HEK293 (cell line): ENCODE data around the gene GPR152.
A peak's percentile ranks its signal among the peaks of the same experiment; 100 is the strongest.

Experiments
- CTCF ChIA-PET: fragments of 350-600 bp; formaldehyde crosslinking; extraction: SDS; loops from one replicate; lab custom pipeline; 2021; ENCODE audit warnings: antibody characterized with exemption; lab: Yijun Ruan, JAX
- POLR2A ChIA-PET: fragments of 300-600 bp; formaldehyde crosslinking; extraction: SDS; loops from one replicate; lab custom pipeline; 2020; ENCODE audit warnings: antibody characterized with exemption, inconsistent platforms; lab: Yijun Ruan, JAX
- H3K27ac ChIP-seq: fragments of 200-500 bp; sonication (Bioruptor generic); 2 replicates; pipeline ENCODE4 v1.5.1; 2014; ENCODE audit warnings: low read depth, low read length, control low read depth, inconsistent platforms; ENCODE audit errors: extremely low read depth
- H3K36me3 ChIP-seq, 2 experiments: fragments of 200-500 bp in 1 of 2; sonication (Bioruptor generic) in 1 of 2; 1 replicate in 1 of 2; 2 replicates in 1 of 2; pipeline ENCODE4 v1.5.1; 2014 to 2017; ENCODE audit warnings: inconsistent platforms in 2 of 2, low read length in 2 of 2; ENCODE audit not compliant: control insufficient read depth in 2 of 2, insufficient read depth in 1 of 2
- H3K4me1 ChIP-seq: fragments of 200-500 bp; sonication (Bioruptor generic); 2 replicates; pipeline ENCODE4 v1.5.1; 2014; ENCODE audit warnings: mild to moderate bottlenecking, low read length, inconsistent platforms; ENCODE audit not compliant: control insufficient read depth, insufficient read depth
- H3K4me3 ChIP-seq: 2 replicates; pipeline ENCODE4 v1.5.1; 2011; ENCODE audit warnings: low read depth, mild to moderate bottlenecking, control low read depth, low read length, moderate library complexity
- H3K9me3 ChIP-seq: fragments of 200-500 bp; sonication (Bioruptor generic); 2 replicates; pipeline ENCODE4 v1.5.1; 2014; ENCODE audit warnings: low read depth, low read length, inconsistent platforms; ENCODE audit not compliant: control insufficient read depth, insufficient read depth
- GLIS1 ChIP-seq: fragments of 450-650 bp; formaldehyde crosslinking; IDR thresholded peaks from 2 replicates; pipeline ENCODE4 v1.5.1; 2016; ENCODE audit warnings: missing biosample characterization, missing genetic modification characterization
- HOXA7 ChIP-seq: sonication (generic); formaldehyde crosslinking; IDR thresholded peaks from 2 replicates; pipeline ENCODE4 v1.8.1; 2022; ENCODE audit warnings: missing genetic modification reagents, borderline replicate concordance
- KLF8 ChIP-seq: fragments of 450-650 bp; formaldehyde crosslinking; IDR thresholded peaks from 2 replicates; pipeline ENCODE4 v1.5.1; 2016; ENCODE audit warnings: missing biosample characterization, missing genetic modification characterization
- MZF1 ChIP-seq: fragments of 450-650 bp; formaldehyde crosslinking; IDR thresholded peaks from 2 replicates; pipeline ENCODE4 v1.5.1; 2017; ENCODE audit warnings: missing biosample characterization, missing genetic modification characterization, borderline replicate concordance
- SCRT2 ChIP-seq: fragments of 450-650 bp; formaldehyde crosslinking; IDR thresholded peaks from 2 replicates; pipeline ENCODE4 v1.5.1; 2016; ENCODE audit warnings: missing biosample characterization, missing genetic modification characterization
- SP7 ChIP-seq: fragments of 450-650 bp; formaldehyde crosslinking; IDR thresholded peaks from 2 replicates; pipeline ENCODE4 v1.5.1; 2016; ENCODE audit warnings: missing biosample characterization, missing genetic modification characterization
- ZEB2 ChIP-seq: fragments of 450-650 bp; formaldehyde crosslinking; IDR thresholded peaks from 2 replicates; pipeline ENCODE4 v1.5.1; 2016; ENCODE audit warnings: missing biosample characterization, missing genetic modification characterization
- ZFHX2 ChIP-seq: fragments of 450-650 bp; formaldehyde crosslinking; conservative IDR thresholded peaks from 2 replicates; pipeline ENCODE4 v1.5.1; 2016; ENCODE audit warnings: missing biosample characterization, missing genetic modification characterization
- ZFP3 ChIP-seq: fragments of 450-650 bp; formaldehyde crosslinking; IDR thresholded peaks from 2 replicates; pipeline ENCODE4 v1.5.1; 2016; ENCODE audit warnings: low read depth, missing biosample characterization, missing genetic modification characterization
- ZNF146 ChIP-seq: fragments of 450-650 bp; formaldehyde crosslinking; IDR thresholded peaks from 2 replicates; pipeline ENCODE4 v1.5.1; 2016; ENCODE audit warnings: missing biosample characterization, missing genetic modification characterization
- ZNF16 ChIP-seq: fragments of 450-650 bp; formaldehyde crosslinking; IDR thresholded peaks from 2 replicates; pipeline ENCODE4 v1.5.1; 2016; ENCODE audit warnings: low read depth, missing biosample characterization, missing genetic modification characterization
- ZNF311 ChIP-seq: fragments of 450-650 bp; formaldehyde crosslinking; IDR thresholded peaks from 2 replicates; pipeline ENCODE4 v1.5.1; 2017; ENCODE audit warnings: missing biosample characterization, missing genetic modification characterization, borderline replicate concordance
- ZNF391 ChIP-seq: fragments of 450-650 bp; formaldehyde crosslinking; IDR thresholded peaks from 2 replicates; pipeline ENCODE4 v1.5.1; 2016; ENCODE audit warnings: low read depth, missing biosample characterization, missing genetic modification characterization, borderline replicate concordance
- ZNF426 ChIP-seq: fragments of 450-650 bp; formaldehyde crosslinking; IDR thresholded peaks from 2 replicates; pipeline ENCODE4 v1.5.1; 2017; ENCODE audit warnings: missing biosample characterization, missing genetic modification characterization, mild to moderate bottlenecking, inconsistent platforms, moderate library complexity
- ZNF48 ChIP-seq: fragments of 450-650 bp; formaldehyde crosslinking; IDR thresholded peaks from 2 replicates; pipeline ENCODE4 v1.5.1; 2016; ENCODE audit warnings: missing biosample characterization, missing genetic modification characterization
- ZNF544 ChIP-seq: fragments of 450-650 bp; formaldehyde crosslinking; IDR thresholded peaks from 2 replicates; pipeline ENCODE4 v1.5.0; 2017; ENCODE audit warnings: missing biosample characterization, missing genetic modification characterization
- ZNF571 ChIP-seq: fragments of 450-650 bp; formaldehyde crosslinking; IDR thresholded peaks from 2 replicates; pipeline ENCODE4 v1.5.0; 2017; ENCODE audit warnings: missing biosample characterization, missing genetic modification characterization
- TF ChIP-seq, protein P1 (sequence below): fragments of 450-650 bp; formaldehyde crosslinking; IDR thresholded peaks from 2 replicates; pipeline ENCODE4 v1.5.1; 2016; ENCODE audit warnings: missing biosample characterization, missing genetic modification characterization
- TF ChIP-seq, protein P2 (sequence below): fragments of 450-650 bp; formaldehyde crosslinking; IDR thresholded peaks from 2 replicates; pipeline ENCODE4 v1.5.1; 2016; ENCODE audit warnings: missing biosample characterization, missing genetic modification characterization, borderline replicate concordance
- TF ChIP-seq, protein P3 (sequence below): fragments of 450-650 bp; formaldehyde crosslinking; conservative IDR thresholded peaks from 2 replicates; pipeline ENCODE4 v1.5.1; 2016; ENCODE audit warnings: low read depth, missing biosample characterization, missing genetic modification characterization

GPR152 gene

DNA sequence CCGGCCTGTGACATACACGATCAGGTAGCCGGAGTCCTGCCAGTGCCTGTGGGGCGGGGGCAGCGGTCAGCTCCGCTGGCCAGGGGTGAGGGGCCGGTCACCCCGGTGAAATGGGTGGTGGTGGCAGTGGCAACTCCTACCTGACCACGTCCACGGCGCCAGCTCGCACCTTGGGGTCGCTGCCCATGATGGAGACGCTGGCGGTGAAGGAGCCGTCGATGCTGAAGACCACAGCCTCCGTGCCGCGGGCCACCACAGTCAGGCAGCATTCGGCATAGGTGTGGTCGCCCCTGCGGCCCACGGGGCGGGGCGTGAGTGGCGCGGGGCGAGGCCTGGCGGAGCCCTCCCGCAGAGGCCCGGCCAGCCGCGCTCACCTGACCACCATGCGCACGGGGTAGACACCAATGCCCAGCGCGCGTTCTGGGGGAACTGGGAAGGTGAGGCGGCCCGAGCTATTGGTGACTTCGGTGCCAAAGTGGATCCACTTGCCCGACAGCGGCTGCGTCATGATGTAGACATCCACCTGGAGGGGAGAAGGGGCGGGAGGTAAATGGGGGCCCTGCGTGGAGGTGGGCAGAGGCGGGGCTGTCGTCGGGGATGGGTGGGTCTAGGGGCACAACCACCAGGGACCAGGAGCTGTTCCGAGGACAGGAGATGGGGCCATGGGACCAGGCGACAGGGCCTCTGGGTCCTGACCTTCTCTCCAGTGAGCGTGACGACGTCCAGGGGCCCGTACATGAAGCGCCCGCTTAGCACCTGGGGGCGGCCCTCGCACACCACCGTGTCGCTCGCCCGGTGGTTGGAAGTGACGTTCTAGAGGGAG, 41.2 kb upstream of the GPR152 start:
- ChIA-PET POLR2A (interaction anchor here (0.5 to 0.9 kb wide), 2 partner anchors 16 to 93 kb away, joined by 3 to 6 read pairs; partner anchors contain the start of gene PPP1CA), CTCF (interaction anchor here (0.6 to 0.8 kb wide), 2 partner anchors 9 to 422 kb away, joined by 3 read pairs; no protein-coding TSS in a partner anchor)
- no peaks in the 10 kb centered on the region for H3K4me1 ChIP-seq
- H3K9me3 ChIP-seq, result no peaks in the 10 kb centered on the region
- H3K4me3 ChIP-seq, result no peak overlapping the region
- no peak overlapping the region for H3K27ac ChIP-seq
- peaks cover 0 to 87% of the 10 kb centered on the region in 2 experiments; a peak in 1 of 3 replicates for H3K36me3 ChIP-seq
- TF ChIP-seq ZNF146 (tag by site-specific recombination), result no peak
- TF ChIP-seq ZNF16 (tag by site-specific recombination), result no peak
- TF ChIP-seq, protein P1, sequence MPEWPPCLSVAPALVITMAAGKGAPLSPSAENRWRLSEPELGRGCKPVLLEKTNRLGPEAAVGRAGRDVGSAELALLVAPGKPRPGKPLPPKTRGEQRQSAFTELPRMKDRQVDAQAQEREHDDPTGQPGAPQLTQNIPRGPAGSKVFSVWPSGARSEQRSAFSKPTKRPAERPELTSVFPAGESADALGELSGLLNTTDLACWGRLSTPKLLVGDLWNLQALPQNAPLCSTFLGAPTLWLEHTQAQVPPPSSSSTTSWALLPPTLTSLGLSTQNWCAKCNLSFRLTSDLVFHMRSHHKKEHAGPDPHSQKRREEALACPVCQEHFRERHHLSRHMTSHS (tag by site-specific recombination), result no peak
- TF ChIP-seq, all 188 proteins: peak for 0

DNA sequence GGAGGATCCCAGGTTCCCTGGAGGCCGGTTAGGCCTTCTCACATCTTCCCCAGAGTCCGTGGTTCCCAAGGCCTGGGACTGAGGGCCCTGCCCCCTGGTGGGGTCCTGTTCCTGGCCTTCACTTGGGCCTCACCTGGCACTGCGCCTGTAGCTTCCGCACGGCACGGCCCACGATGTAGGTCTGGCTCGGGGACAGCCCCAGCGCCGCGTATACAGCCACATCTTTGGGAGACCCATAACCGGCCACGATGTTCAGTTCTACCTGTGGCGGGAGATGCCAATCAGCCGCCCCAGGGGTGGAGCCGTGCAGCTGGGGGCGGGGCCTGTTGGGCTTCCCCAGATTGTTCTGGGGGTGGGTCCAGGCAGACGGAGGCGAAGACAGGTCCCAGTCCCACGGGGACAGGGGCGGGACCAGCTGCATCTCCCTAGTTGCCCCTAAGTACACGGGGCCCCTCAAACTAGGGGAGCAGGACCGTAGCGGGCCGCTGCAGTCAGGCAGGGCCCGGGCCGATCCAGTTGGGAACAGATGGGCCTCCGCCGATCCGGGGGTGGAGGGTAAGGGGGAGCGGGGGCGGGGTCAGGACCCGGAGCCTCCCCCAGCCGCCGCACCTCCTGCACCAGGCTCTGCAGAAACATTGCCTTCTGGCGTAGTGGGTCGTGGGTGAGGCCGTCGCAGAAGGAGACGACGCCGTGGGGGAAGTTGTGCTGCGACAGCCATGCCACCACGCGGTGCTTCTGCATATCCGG, 40.4 kb upstream of the GPR152 start:
- ChIA-PET CTCF (interaction anchor here (0.6 to 1.2 kb wide), 4 partner anchors 12 to 421 kb away, joined by 3 read pairs; no protein-coding TSS in a partner anchor), POLR2A (interaction anchor here (0.9 to 2.5 kb wide), 2 partner anchors 10 to 92 kb away, joined by 3 to 11 read pairs; partner anchors contain the start of genes AIP and PPP1CA)
- no peaks in the 10 kb centered on the region for H3K4me1 ChIP-seq
- peaks cover 0 to 81% of the 10 kb centered on the region in 2 experiments; a peak in 2 of 3 replicates for H3K36me3 ChIP-seq
- H3K9me3 ChIP-seq, result no peaks in the 10 kb centered on the region
- no peak overlapping the region for H3K27ac ChIP-seq
- H3K4me3 ChIP-seq, result no peak overlapping the region
- TF ChIP-seq ZFP3 (tag by site-specific recombination), result no peak
- no peak for TF ChIP-seq ZNF48 (tag by site-specific recombination)
- no peak for TF ChIP-seq ZNF544
- TF ChIP-seq SP7, result no peak
- TF ChIP-seq, protein P2, sequence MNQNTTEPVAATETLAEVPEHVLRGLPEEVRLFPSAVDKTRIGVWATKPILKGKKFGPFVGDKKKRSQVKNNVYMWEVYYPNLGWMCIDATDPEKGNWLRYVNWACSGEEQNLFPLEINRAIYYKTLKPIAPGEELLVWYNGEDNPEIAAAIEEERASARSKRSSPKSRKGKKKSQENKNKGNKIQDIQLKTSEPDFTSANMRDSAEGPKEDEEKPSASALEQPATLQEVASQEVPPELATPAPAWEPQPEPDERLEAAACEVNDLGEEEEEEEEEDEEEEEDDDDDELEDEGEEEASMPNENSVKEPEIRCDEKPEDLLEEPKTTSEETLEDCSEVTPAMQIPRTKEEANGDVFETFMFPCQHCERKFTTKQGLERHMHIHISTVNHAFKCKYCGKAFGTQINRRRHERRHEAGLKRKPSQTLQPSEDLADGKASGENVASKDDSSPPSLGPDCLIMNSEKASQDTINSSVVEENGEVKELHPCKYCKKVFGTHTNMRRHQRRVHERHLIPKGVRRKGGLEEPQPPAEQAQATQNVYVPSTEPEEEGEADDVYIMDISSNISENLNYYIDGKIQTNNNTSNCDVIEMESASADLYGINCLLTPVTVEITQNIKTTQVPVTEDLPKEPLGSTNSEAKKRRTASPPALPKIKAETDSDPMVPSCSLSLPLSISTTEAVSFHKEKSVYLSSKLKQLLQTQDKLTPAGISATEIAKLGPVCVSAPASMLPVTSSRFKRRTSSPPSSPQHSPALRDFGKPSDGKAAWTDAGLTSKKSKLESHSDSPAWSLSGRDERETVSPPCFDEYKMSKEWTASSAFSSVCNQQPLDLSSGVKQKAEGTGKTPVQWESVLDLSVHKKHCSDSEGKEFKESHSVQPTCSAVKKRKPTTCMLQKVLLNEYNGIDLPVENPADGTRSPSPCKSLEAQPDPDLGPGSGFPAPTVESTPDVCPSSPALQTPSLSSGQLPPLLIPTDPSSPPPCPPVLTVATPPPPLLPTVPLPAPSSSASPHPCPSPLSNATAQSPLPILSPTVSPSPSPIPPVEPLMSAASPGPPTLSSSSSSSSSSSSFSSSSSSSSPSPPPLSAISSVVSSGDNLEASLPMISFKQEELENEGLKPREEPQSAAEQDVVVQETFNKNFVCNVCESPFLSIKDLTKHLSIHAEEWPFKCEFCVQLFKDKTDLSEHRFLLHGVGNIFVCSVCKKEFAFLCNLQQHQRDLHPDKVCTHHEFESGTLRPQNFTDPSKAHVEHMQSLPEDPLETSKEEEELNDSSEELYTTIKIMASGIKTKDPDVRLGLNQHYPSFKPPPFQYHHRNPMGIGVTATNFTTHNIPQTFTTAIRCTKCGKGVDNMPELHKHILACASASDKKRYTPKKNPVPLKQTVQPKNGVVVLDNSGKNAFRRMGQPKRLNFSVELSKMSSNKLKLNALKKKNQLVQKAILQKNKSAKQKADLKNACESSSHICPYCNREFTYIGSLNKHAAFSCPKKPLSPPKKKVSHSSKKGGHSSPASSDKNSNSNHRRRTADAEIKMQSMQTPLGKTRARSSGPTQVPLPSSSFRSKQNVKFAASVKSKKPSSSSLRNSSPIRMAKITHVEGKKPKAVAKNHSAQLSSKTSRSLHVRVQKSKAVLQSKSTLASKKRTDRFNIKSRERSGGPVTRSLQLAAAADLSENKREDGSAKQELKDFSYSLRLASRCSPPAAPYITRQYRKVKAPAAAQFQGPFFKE (tag by site-specific recombination), result no peak
- TF ChIP-seq GLIS1 (tag by site-specific recombination), result no peak
- TF ChIP-seq SCRT2, result no peak
- no peak for TF ChIP-seq ZNF426 (tag by site-specific recombination)
- 0 out of 2 replicates have a peak, but pooled peaks have one; percentile 8 for TF ChIP-seq ZFHX2 (tag by site-specific recombination)
- no peak for TF ChIP-seq ZEB2 (tag by site-specific recombination)
- no peak for TF ChIP-seq ZNF311 (tag by site-specific recombination)
- TF ChIP-seq ZNF391 (tag by site-specific recombination), result no peak
- no peak for TF ChIP-seq HOXA7
- TF ChIP-seq, protein P3, sequence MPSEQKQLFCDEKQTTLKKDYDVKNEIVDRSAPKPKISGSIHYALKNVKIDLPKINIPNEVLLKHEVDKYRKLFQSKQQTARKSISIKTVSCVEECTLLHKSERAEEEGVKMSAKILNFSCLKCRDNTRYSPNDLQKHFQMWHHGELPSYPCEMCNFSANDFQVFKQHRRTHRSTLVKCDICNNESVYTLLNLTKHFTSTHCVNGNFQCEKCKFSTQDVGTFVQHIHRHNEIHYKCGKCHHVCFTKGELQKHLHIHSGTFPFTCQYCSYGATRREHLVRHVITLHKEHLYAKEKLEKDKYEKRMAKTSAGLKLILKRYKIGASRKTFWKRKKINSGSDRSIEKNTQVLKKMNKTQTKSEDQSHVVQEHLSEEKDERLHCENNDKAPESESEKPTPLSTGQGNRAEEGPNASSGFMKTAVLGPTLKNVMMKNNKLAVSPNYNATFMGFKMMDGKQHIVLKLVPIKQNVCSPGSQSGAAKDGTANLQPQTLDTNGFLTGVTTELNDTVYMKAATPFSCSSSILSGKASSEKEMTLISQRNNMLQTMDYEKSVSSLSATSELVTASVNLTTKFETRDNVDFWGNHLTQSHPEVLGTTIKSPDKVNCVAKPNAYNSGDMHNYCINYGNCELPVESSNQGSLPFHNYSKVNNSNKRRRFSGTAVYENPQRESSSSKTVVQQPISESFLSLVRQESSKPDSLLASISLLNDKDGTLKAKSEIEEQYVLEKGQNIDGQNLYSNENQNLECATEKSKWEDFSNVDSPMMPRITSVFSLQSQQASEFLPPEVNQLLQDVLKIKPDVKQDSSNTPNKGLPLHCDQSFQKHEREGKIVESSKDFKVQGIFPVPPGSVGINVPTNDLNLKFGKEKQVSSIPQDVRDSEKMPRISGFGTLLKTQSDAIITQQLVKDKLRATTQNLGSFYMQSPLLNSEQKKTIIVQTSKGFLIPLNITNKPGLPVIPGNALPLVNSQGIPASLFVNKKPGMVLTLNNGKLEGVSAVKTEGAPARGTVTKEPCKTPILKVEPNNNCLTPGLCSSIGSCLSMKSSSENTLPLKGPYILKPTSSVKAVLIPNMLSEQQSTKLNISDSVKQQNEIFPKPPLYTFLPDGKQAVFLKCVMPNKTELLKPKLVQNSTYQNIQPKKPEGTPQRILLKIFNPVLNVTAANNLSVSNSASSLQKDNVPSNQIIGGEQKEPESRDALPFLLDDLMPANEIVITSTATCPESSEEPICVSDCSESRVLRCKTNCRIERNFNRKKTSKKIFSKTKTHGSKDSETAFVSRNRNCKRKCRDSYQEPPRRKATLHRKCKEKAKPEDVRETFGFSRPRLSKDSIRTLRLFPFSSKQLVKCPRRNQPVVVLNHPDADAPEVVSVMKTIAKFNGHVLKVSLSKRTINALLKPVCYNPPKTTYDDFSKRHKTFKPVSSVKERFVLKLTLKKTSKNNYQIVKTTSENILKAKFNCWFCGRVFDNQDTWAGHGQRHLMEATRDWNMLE, result no peak
- no peak for TF ChIP-seq MZF1
- TF ChIP-seq ZNF571 (tag by site-specific recombination), result no peak
- 0 out of 2 replicates have a peak, but pooled peaks have one; percentile 13 for TF ChIP-seq KLF8
